CD4-positive, alpha-beta T cell (primary cell): ENCODE data around the gene METTL1. TPM values are rescaled to one million over a fixed set of nuclear protein-coding genes. Genes with fewer than 3 reads are reported as not detected.

Source experiments
- ATAC-seq: fragments of 200-7000 bp; cut with Tn5 transposase; one replicate; pipeline ENCODE4 v1.10.0; 2022; ENCODE audit warnings: mild to moderate bottlenecking; ENCODE audit not compliant: poor library complexity
- CTCF ChIA-PET: fragments of 350-600 bp; sonication (Branson Sonifier 250); formaldehyde crosslinking; loops from one replicate; lab custom pipeline; 2021; ENCODE audit warnings: antibody characterized with exemption, inconsistent platforms; lab: Charles Lee
- POLR2A ChIA-PET: fragments of 350-600 bp; sonication (Branson Sonifier 250); formaldehyde crosslinking; loops from one replicate; lab custom pipeline; 2021; ENCODE audit warnings: antibody characterized with exemption, inconsistent platforms; lab: Charles Lee
- DNase-seq, 14 experiments: peaks; one replicate each; pipeline ENCODE4 v3.0.0-alpha.2; 2013 to 2020; ENCODE audit warnings: mixed read lengths in 2 of 14
- H3K27ac ChIP-seq, 2 donors: one replicate each; pipeline versions ENCODE4 v1.5.1 to v1.7.0; 2013; ENCODE audit warnings: low read length in 2 of 2, low read depth in 1 of 2, mild to moderate bottlenecking in 1 of 2
- H3K27me3 ChIP-seq, 2 experiments: 1 replicate in 1 of 2; 2 replicates in 1 of 2; pipeline versions ENCODE4 v1.6.1 to v1.7.0; 2013; ENCODE audit warnings: low read length in 2 of 2, control low read depth in 1 of 2, mild to moderate bottlenecking in 1 of 2, moderate library complexity in 1 of 2; ENCODE audit not compliant: insufficient read depth in 2 of 2, control insufficient read depth in 1 of 2
- H3K36me3 ChIP-seq: one replicate; pipeline ENCODE4 v1.6.1; 2013; ENCODE audit warnings: low read length, control low read depth; ENCODE audit not compliant: insufficient read depth
- H3K4me1 ChIP-seq: one replicate; pipeline ENCODE4 v1.6.1; 2013; ENCODE audit warnings: low read length, control low read depth; ENCODE audit not compliant: insufficient read depth
- H3K4me3 ChIP-seq: one replicate; pipeline ENCODE4 v1.5.1; 2013; ENCODE audit warnings: mild to moderate bottlenecking, low read length, moderate library complexity
- H3K9me3 ChIP-seq, 2 experiments: 1 replicate in 1 of 2; 2 replicates in 1 of 2; pipeline versions ENCODE4 v1.6.1 to v1.7.0; 2013; ENCODE audit warnings: low read length in 2 of 2, mild to moderate bottlenecking in 2 of 2, control low read depth in 1 of 2, moderate library complexity in 1 of 2; ENCODE audit not compliant: control insufficient read depth in 1 of 2, insufficient read depth in 1 of 2
- H3K27ac Mint-ChIP-seq: one replicate; pipeline ENCODE4 v1.8.0; 2020; ENCODE audit warnings: mixed read lengths
- H3K27me3 Mint-ChIP-seq: one replicate; pipeline ENCODE4 v1.8.0; 2021; ENCODE audit warnings: mixed read lengths
- H3K36me3 Mint-ChIP-seq: one replicate; pipeline ENCODE4 v1.8.0; 2021; ENCODE audit warnings: low read depth, mixed read lengths
- H3K4me1 Mint-ChIP-seq: one replicate; pipeline ENCODE4 v1.8.0; 2021; ENCODE audit warnings: low read depth, mixed read lengths
- H3K4me3 Mint-ChIP-seq: one replicate; pipeline ENCODE4 v1.8.0; 2020; ENCODE audit warnings: mild to moderate bottlenecking, mixed read lengths
- H3K9me3 Mint-ChIP-seq: one replicate; pipeline ENCODE4 v1.8.0; 2020; ENCODE audit warnings: mixed read lengths
- intact Hi-C, 2 experiments: fragments of 100-400 bp; cut with DNase I in 1 of 2; cut with micrococcal nuclease in 1 of 2; formaldehyde crosslinking; loops; one replicate each; pipeline versions ENCODE4 v1.15.1 to v1.9.0; 2023 to 2025; cut with DNase I, micrococcal nuclease
- total RNA-seq, 174 experiments: library from RNA in 2 of 174; stranded (reverse) in 2 of 174; gene quantifications; one replicate each; pipeline ENCODE4 v1.2.3 and lab custom pipeline; 2021 to 2026
- TF ChIP-seq, protein P1 (sequence below): fragments of 200-600 bp; IDR thresholded peaks from one replicate; pipeline ENCODE4 v1.8.0; 2022; ENCODE audit warnings: antibody characterized with exemption, mild to moderate bottlenecking

METTL1 gene
- total RNA-seq, 2 experiments from 2014 or later, result 9.3 to 12.0 TPM

DNA sequence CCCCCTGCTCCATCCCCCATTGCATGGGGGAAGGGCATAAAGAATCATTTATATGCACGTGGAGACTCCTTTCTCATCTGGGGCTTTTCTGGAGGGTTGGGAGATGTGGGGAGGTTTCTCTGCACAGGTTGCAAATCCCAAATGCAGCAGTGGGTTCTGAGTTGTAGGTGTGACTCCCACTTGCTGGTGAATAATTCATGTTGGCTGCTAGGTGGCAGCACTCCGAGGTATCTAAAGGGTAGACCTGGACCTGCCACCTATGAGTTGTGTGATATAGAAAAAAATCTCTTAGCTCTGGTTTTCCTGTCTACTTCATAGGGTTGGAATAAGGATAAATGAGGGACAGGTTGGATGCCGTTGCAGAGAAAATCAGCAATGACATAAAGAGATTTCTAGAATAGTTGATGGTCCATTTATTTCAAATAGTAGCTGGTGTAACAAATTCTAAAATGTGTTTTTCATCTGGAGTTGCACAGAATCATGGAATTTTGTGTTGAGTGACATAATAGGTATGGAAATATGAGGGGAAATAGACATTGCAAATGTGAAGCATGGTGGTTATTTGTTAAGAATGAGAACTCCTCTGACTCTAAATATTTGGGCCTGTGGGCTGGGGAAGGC, 12.4 kb downstream of the METTL1 start:
- no peak for ATAC-seq
- intact Hi-C loops, result loop anchor here (1.0 to 5.0 kb wide), 3 partner anchors 73 to 146 kb away; no protein-coding TSS in a partner anchor
- DNase-seq, result peak in 10 of 14 experiments; percentile 28 to 77 (median 42)

DNA sequence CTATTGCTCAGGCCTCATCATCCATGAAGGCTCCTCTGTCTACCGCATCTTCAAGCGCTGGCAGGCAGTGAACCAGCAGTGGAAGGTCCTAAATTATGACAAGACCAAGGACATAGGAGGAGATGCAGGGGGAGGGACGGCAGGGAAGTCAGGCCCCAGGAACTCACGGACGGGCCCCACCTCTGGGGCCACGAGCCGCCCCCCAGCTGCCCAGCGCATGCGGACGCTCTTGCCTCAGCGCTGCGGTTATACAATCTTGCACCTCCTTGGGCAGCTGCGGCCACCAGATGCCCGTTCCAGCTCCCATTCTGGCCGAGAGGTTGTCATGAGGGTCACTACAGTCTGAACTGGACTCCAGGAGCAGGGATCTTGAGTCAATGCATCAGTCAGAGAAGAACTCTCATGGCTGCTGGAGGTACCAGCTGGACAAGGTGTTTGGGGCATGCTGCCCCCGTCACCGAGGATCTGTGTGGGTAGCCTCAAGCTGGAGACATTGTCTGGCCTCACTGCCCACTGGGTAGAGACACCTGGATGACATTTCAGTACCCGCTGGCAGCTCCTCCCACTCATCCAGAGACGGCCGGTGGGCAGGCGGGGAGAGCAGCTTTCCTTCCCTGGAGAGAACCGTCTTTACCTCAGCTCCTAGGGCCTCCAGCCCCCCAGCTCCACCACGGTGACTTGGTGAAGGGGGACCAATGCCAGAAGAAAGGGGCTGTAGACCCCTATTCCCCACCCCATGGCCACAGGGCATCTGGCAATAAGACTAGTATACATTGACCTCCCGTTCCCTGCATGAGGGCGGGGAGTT, 13.1 kb downstream of the METTL1 start:
- no peak overlapping the region for H3K4me3 ChIP-seq
- peaks cover 38% of the 10 kb centered on the region for H3K36me3 Mint-ChIP-seq
- no peaks in the 10 kb centered on the region for H3K9me3 ChIP-seq
- peaks cover 9% of the 10 kb centered on the region for H3K27me3 Mint-ChIP-seq
- intact Hi-C loops, result loop anchor here (1.0 to 5.0 kb wide), 3 partner anchors 74 to 147 kb away; no protein-coding TSS in a partner anchor
- no peaks in the 10 kb centered on the region for H3K9me3 Mint-ChIP-seq
- TF ChIP-seq, protein P1, sequence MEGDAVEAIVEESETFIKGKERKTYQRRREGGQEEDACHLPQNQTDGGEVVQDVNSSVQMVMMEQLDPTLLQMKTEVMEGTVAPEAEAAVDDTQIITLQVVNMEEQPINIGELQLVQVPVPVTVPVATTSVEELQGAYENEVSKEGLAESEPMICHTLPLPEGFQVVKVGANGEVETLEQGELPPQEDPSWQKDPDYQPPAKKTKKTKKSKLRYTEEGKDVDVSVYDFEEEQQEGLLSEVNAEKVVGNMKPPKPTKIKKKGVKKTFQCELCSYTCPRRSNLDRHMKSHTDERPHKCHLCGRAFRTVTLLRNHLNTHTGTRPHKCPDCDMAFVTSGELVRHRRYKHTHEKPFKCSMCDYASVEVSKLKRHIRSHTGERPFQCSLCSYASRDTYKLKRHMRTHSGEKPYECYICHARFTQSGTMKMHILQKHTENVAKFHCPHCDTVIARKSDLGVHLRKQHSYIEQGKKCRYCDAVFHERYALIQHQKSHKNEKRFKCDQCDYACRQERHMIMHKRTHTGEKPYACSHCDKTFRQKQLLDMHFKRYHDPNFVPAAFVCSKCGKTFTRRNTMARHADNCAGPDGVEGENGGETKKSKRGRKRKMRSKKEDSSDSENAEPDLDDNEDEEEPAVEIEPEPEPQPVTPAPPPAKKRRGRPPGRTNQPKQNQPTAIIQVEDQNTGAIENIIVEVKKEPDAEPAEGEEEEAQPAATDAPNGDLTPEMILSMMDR, result no peak
- H3K27ac Mint-ChIP-seq, result peak overlapping the region; percentile 6
- H3K36me3 ChIP-seq, result peaks cover 17% of the 10 kb centered on the region
- POLR2A ChIA-PET, result interaction anchor here (0.6 to 2.6 kb wide), 4 partner anchors 13 to 138 kb away, joined by 3 to 7 read pairs (median 3); partner anchors contain the start of genes EEF1AKMT3 and METTL1
- no peaks in the 10 kb centered on the region for H3K27me3 ChIP-seq
- DNase-seq, result peak in 1 of 14 experiments; percentile 30
- CTCF ChIA-PET, result interaction anchor here (0.5 to 1.8 kb wide), 10 partner anchors 12 to 147 kb away, joined by 3 to 8 read pairs (median 5); partner anchors contain the start of genes EEF1AKMT3, METTL1, TSFM and TSPAN31
- peaks cover 33% of the 10 kb centered on the region for H3K4me1 ChIP-seq
- peak overlapping the region; percentile 12 for H3K4me3 Mint-ChIP-seq
- peaks cover 45% of the 10 kb centered on the region for H3K4me1 Mint-ChIP-seq
- no peak for ATAC-seq
- H3K27ac ChIP-seq, result no peak overlapping the region

More for the DNA sequence above, 12.4 kb downstream of the METTL1 start:
- peaks cover 29% of the 10 kb centered on the region for H3K4me1 ChIP-seq
- H3K27me3 ChIP-seq, result peaks cover 3 to 4% of the 10 kb centered on the region in 2 experiments
- Mint-ChIP-seq H3K9me3 (no peaks in the 10 kb centered on the region), H3K4me1 (peaks cover 45% of the 10 kb centered on the region), H3K4me3 (peak overlapping the region; percentile 77), H3K36me3 (peaks cover 36% of the 10 kb centered on the region), H3K27me3 (peaks cover 17% of the 10 kb centered on the region), H3K27ac (peak overlapping the region; percentile 6)
- ChIA-PET CTCF (interaction anchor here (0.5 to 1.8 kb wide), 9 partner anchors 13 to 146 kb away, joined by 3 to 8 read pairs (median 6); partner anchors contain the start of genes EEF1AKMT3, METTL1, TSFM and TSPAN31), POLR2A (interaction anchor here (0.6 to 2.6 kb wide), 4 partner anchors 13 to 137 kb away, joined by 3 to 7 read pairs (median 3); partner anchors contain the start of genes EEF1AKMT3 and METTL1)
- no peaks in the 10 kb centered on the region for H3K9me3 ChIP-seq
- peaks cover 17% of the 10 kb centered on the region for H3K36me3 ChIP-seq
- no peak overlapping the region for H3K27ac ChIP-seq
- H3K4me3 ChIP-seq, result no peak overlapping the region
- TF ChIP-seq, protein P1, result peak; percentile 65

DNA sequence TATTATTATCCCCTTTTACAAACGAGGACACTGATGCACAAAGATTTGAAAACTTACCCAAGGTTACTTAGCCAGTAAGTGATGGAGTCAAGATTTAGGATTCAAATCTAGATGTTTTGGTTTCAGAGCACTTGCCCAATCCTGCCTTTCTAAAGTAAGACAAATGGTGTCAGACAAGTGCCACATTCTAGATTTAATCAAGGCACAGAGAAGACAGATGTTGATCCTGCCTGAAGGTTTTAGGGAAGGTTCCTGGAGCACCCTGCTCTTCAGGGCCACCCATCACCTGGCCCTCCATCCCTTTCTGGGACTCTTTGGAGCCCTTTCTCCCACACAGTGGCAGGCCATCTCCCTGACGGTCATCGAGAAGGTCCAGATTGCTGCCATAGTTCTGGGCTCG, 14.1 kb downstream of the METTL1 start:
- ATAC-seq, result no peak
- peaks cover 47% of the 10 kb centered on the region for H3K4me1 Mint-ChIP-seq
- no peak for DNase-seq
- Histone ChIP-seq H3K36me3 (peaks cover 17% of the 10 kb centered on the region), H3K4me1 (peaks cover 43% of the 10 kb centered on the region), H3K9me3 (no peaks in the 10 kb centered on the region), H3K27me3 (no peaks in the 10 kb centered on the region), H3K27ac (no peak overlapping the region), H3K4me3 (no peak overlapping the region)
- peak overlapping the region; percentile 12 for H3K4me3 Mint-ChIP-seq
- TF ChIP-seq, protein P1, result no peak
- ChIA-PET CTCF (interaction anchor here (2.2 kb wide), 1 partner anchor 13 kb away, joined by 15 read pairs; the partner anchor contains the start of gene TSPAN31), POLR2A (no interaction called here)
- intact Hi-C loops, result loop anchor here (1.0 to 5.0 kb wide), 3 partner anchors 23 to 147 kb away; no protein-coding TSS in a partner anchor
- no peak overlapping the region for H3K27ac Mint-ChIP-seq
- H3K9me3 Mint-ChIP-seq, result no peaks in the 10 kb centered on the region
- peaks cover 38% of the 10 kb centered on the region for H3K36me3 Mint-ChIP-seq
- no peaks in the 10 kb centered on the region for H3K27me3 Mint-ChIP-seq
